Vagina (tissue), 2 donors: ENCODE measurements around the gene EPS8L2.

Experiments used
- CTCF ChIP-seq, 3 experiments: fragments of 450-650 bp in 2 of 3; fragments of 200-600 bp in 1 of 3; sonication (generic) in 1 of 3; IDR thresholded peaks; one replicate each; pipeline ENCODE4 v1.5.1; 2017 to 2019; ENCODE audit warnings: antibody characterized with exemption in 3 of 3, mild to moderate bottlenecking in 2 of 3, moderate library complexity in 2 of 3
- POLR2AphosphoS5 ChIP-seq, 2 donors: sonication (generic); formaldehyde crosslinking; IDR thresholded peaks; one replicate each; pipeline ENCODE4 v1.9.0; 2017; ENCODE audit warnings: antibody characterized with exemption in 2 of 2, mild to moderate bottlenecking in 2 of 2, low read depth in 1 of 2; ENCODE audit not compliant: insufficient read depth in 1 of 2

- TF ChIP-seq CTCF (IDR thresholded peaks at IDR 0.05) (no peak), POLR2AphosphoS5 (IDR thresholded peaks at IDR 0.05; ENCODE audit: insufficient read depth in 1 of 2, low read depth in 1 of 2) (no peak)
These were observed 1.8 kb upstream of the EPS8L2 start for GRCh38 chr11:704228-704674.
